HTR-8/SVneo (cell line): ENCODE measurements around the gene KIF6.

Source experiments
- DNase-seq: peaks from one replicate; pipeline ENCODE4 v3.0.0; 2011; ENCODE audit warnings: low spot score, mixed read lengths; ENCODE audit not compliant: insufficient read length
- FAIRE-seq: peaks from 2 replicates; lab custom pipeline; 2011; peaks lifted over from hg19 to GRCh38; lab: Jason Lieb, UNC

KIF6 gene

GRCh38 chr6:39560915-39561314 lies 164.3 kb downstream of the KIF6 start:
- FAIRE-seq (no peak), DNase-seq (no peak)

GRCh38 chr6:39558591-39559190 lies 166.5 kb downstream of the KIF6 start:
- no peak for DNase-seq
- no peak for FAIRE-seq

- DNase-seq (no peak), FAIRE-seq (no peak)
Observed at GRCh38 chr6:39558079-39558478, 167.1 kb downstream of the KIF6 start.

DNA sequence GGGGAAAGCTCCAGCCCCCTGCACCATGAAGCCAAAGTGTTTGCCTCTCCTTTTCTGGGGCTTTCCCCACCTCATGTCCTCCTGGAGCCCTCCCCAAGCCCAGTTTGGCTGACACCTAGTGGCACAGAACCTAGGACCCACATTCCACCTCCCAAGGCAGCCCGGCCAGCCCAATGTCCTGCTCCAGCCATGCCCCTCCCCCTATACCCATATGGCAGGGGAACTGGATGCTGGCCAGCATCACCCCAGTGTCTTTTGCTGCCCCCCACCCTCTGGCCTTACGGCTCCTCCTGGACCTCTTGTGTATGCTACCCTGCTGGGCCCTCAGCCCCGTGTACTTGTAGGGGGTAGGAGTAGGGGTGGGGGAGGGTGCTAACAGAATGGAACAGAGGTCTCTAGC lies 170.1 kb downstream of the KIF6 start:
- FAIRE-seq (no peak), DNase-seq (no peak)

DNA sequence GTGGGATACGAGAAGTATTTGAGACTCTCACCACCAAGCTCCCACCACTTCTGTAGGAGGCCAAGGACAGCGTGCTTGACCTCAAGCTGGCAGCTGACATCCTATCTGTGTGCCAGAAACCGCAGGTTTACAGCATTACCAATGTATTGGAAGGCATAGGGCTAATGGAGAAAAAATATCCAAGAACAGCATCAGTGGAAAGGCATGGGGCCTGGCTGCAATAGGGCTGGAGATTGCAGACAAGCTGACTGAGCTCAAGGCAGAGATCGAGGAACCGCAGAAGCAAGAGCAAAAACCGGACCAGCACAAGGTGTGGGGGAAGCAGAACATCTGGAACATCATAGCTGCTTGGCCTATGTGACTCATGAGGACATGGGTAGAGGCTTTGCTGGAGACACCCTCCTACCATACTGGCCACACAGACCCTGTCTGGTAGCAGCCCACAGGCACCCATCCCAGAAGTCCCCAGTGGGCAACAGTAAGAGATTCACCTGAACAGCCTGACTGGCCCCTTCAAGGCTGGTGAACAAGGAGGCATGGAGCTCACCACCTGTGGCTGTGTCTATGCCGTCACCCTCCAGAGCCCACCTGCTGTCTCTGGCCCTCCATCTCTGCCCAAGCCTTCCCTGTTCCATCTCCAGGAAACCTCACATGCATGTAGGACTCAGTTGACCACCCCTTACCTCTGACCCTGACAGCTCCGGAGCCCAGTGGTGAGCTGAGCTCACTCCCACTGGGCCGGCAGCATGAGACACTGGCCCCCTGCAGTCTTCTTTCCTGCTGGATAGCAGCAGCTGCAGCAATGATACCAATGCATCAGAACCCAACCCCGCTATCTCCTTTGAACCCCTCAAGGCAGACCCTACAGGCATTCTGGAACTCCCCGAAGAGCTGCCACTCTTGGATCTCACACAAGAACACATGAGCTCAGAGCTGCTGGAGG lies 171.1 kb downstream of the KIF6 start:
- DNase-seq: no peak
- FAIRE-seq: no peak

- FAIRE-seq (no peak), DNase-seq (no peak)
Observed at GRCh38 chr6:39553029-39553428, 172.2 kb downstream of the KIF6 start.

GRCh38 chr6:39550191-39550590 lies 175.0 kb downstream of the KIF6 start:
- DNase-seq (no peak), FAIRE-seq (no peak)

GRCh38 chr6:39546731-39547130 lies 178.5 kb downstream of the KIF6 start:
- FAIRE-seq: no peak
- no peak for DNase-seq

DNA sequence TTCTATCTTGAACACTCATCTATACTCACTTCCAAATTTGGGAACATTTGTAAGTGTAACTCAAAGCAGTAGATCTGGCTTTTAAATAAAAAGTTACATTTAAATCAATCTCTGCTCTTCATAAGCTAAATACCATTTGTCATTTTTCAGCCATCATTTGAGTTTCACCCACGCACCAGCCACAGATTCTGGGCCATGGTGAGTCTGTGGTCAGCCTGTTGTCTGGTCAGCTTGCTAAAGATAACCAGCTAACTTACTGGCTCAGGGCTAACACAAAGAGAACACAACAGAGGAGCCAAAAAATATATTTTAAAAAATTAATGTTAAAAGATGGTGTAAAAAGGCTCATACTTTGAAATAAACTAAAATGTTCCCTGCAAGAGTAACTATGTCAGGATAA lies 181.3 kb downstream of the KIF6 start:
- DNase-seq (no peak), FAIRE-seq (no peak)

DNA sequence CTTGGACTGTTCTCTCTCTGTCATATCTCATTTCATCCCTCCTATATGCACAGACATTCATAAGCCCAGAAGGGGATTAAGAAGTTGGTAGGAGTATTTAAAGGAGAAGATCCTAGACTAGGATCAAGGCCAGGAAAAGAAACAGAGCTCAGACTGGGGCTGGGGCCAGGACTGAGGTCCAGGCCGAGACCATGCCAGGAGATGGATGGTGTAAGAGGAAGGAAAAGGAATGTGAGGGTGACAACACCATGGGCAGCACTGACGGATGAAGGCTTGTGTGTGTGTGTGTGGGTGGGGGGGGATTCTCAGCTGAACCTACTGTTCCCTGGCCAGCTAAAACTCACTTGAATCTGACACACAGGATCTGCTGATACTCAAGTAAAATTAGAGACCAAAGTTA lies 182.1 kb downstream of the KIF6 start:
- DNase-seq: no peak
- no peak for FAIRE-seq

DNA sequence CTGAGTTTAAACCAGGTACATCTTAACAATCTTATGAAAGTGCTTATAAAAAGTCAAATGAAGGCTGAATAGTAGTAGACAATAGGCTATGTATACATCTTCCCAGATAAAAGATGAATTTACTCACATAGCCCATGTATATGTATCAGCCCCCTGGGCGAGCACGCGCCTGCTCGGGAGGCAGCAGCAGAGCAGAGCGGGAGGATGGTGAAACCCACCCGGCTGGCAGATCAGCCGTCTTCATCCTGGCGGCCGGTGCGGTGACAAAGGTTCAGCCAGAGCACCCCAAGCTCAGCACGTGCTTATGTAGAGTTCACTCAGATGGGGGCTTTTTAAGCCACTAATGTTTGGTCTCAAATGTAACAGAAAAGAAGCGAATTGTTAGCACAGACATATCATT lies 184.8 kb downstream of the KIF6 start:
- FAIRE-seq (no peak), DNase-seq (no peak)

DNA sequence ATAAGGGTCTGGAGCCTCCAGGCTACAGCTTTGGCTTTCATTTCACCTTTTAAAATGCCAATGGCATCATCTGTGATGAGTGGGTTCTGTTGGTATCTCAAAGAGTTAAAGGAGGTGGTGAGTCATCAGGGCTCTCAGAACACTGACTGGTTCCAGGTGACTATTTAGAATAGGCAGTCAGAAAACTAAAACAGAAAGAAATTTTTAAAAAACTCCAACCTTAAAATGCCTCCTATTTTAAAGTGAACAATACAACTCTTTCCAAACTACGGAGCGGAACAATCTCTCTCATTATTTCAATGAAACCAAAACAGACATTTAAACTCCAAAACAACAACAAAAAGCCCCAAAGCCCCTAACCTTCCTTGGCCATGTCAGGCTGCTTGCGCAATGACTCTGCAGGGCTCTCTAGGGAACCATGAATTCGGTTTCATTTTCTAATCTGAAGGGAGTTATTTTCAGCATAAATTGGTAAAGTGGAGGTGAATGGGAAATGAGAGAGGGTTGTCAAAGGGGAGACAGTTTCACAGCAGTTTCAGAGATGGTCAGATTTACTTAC lies 194.9 kb downstream of the KIF6 start:
- DNase-seq: no peak
- FAIRE-seq: no peak

GRCh38 chr6:39527792-39528564 lies 197.2 kb downstream of the KIF6 start:
- DNase-seq (no peak), FAIRE-seq (no peak)

DNA sequence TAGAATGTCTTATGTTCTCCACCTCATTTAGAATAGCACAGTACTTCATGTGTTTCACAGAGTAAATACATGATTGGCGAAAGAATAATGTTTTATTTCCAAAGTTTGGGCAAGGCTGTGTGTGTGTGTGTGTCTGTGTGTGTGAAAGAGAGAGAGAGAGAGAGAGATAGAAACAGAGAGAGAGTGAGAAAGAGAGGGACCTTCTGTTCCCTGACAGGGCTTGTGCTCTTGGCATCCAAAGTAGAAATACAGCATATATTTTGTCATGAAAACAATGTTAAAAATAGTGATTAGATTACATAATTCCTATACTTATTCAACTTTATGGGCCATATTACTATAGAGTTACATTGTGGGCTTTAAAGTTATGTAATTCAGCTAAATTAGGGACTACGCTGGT lies 201.2 kb downstream of the KIF6 start:
- no peak for DNase-seq

DNA sequence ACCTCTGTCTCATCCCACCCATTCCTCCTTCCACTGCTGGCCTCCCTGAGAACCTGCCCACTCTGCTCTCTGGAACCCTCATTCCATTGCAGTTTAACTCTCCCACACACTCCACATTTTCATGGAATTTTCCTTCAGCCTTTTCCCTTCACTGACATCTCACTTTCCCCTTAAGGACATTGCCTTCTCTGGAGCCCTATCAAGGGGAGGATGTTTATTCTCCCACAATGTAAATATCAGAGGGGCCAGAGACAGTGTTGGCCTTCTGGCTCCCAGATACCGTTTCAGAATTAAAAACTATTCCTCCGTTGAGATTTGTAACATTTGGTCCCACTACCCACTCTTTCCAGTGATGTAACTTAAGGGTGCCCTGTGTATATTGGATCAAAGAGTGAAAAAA lies 203.2 kb downstream of the KIF6 start:
- DNase-seq (no peak), FAIRE-seq (no peak)

More for the DNA sequence above, 201.2 kb downstream of the KIF6 start:
- no peak for FAIRE-seq

- no peak for FAIRE-seq
- no peak for DNase-seq
Observed at GRCh38 chr6:39520916-39521315, 204.3 kb downstream of the KIF6 start.

DNA sequence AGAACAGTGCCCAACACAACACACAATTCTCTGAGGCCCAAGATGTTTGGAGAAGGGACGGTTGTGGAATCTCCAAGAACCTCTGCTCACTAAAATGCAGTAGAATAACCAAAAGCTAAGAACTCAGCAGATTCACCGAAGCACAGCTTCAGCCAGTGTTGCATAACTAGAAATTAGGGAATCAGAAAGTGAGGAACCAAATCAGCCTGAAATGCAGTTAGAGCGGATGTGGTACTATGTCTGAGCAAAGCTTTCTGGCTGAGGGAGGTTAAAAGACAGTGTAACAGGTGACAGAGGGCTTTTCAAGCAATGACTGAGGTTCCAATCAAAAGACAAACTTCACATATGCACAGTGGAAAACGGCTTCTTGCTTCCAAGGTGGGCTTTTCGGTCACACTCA lies 204.8 kb downstream of the KIF6 start:
- DNase-seq: no peak
- FAIRE-seq: no peak

DNA sequence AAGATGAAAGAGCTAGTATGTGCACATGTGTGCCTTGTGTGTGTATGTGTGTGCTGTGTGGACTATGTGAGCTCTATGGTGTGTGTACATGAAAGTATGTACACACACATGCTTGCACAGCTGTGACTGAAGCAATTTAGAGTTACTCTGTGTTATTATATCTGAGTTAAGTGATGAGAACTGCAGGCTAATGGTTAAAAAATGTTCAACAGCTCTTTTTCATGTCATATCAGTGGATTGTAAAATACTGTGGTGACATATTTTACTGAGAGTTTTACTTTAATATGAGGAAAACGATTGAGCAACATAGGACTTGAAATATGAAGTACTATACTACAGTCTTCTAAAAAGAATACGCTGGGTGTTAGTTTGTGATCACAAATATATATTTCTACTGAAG lies 207.0 kb downstream of the KIF6 start:
- FAIRE-seq (no peak), DNase-seq (no peak)

- FAIRE-seq: no peak
Observed at GRCh38 chr6:39517756-39518155, 207.5 kb downstream of the KIF6 start.

GRCh38 chr6:39516471-39516870 lies 208.7 kb downstream of the KIF6 start:
- FAIRE-seq (no peak), DNase-seq (no peak)

More at GRCh38 chr6:39517756-39518155, 207.5 kb downstream of the KIF6 start:
- no peak for DNase-seq

GRCh38 chr6:39515471-39515870 lies 209.7 kb downstream of the KIF6 start:
- no peak for DNase-seq
- no peak for FAIRE-seq
